ENCODE data around the gene SCAMP1. TPM values are rescaled to one million over a fixed set of nuclear protein-coding genes. Genes with fewer than 3 reads are reported as not detected.

SCAMP1 gene
- total and polyA plus RNA-seq, 2 of the 13 experiments (the other 11 are each of a cell fraction or from before 2014, with no cell fraction given) = 18.2 to 33.7 TPM

GRCh38 chr5:78508186-78508765, 147.9 kb downstream of the SCAMP1 start (continued):
- TF ChIP-seq ZNF513 (CRISPR knock-in tag; conservative IDR thresholded peaks at IDR 0.05) = no peak
- TF ChIP-seq SNAI1 (CRISPR knock-in tag; IDR thresholded peaks at IDR 0.05; ENCODE audit: borderline replicate concordance) = no peak
- no peak for TF ChIP-seq ZBTB42 (CRISPR knock-in tag; IDR thresholded peaks at IDR 0.05)
- TF ChIP-seq TOE1 (CRISPR knock-in tag; IDR thresholded peaks at IDR 0.05) = no peak
- no peak for TF ChIP-seq NFYC (CRISPR knock-in tag; IDR thresholded peaks at IDR 0.05)
- no peak for TF ChIP-seq ZNF704 (CRISPR knock-in tag; IDR thresholded peaks at IDR 0.05; ENCODE audit: borderline replicate concordance)
- TF ChIP-seq ZNF460 (CRISPR knock-in tag; IDR thresholded peaks at IDR 0.05; ENCODE audit: borderline replicate concordance) = no peak
- no peak for TF ChIP-seq MAFF (IDR thresholded peaks at IDR 0.05; ENCODE audit: low read depth, low read length)
- peak; percentile 21; the same call in 1 of the 2 replicates for TF ChIP-seq ZNF609 (CRISPR knock-in tag; IDR thresholded peaks at IDR 0.05; ENCODE audit: borderline replicate concordance)
- TF ChIP-seq ISL2 (CRISPR knock-in tag; IDR thresholded peaks at IDR 0.05) = no peak
- TF ChIP-seq ZC3H4 (CRISPR knock-in tag; IDR thresholded peaks at IDR 0.05; ENCODE audit: borderline replicate concordance) = no peak
- no peak for TF ChIP-seq ZBTB39 (CRISPR knock-in tag; IDR thresholded peaks at IDR 0.05)
- no peak for TF ChIP-seq SNAPC5 (CRISPR knock-in tag; IDR thresholded peaks at IDR 0.05; ENCODE audit: borderline replicate concordance)
- TF ChIP-seq THAP9 (CRISPR knock-in tag; IDR thresholded peaks at IDR 0.05; ENCODE audit: borderline replicate concordance) = no peak
- no peak for TF ChIP-seq ZNF772 (CRISPR knock-in tag; IDR thresholded peaks at IDR 0.05)
- TF ChIP-seq PRMT3 (CRISPR knock-in tag; IDR thresholded peaks at IDR 0.05; ENCODE audit: borderline replicate concordance, low read depth) = no peak

Data from HepG2 (cell line).